ENCODE measurements around the gene THBD. TPM values are rescaled to one million over a fixed set of nuclear protein-coding genes. Genes with fewer than 3 reads are reported as not detected.

The THBD gene
- total RNA-seq, 1 experiment from 2014 or later = 0.28 TPM

- Mint-ChIP-seq H3K9me3 (no peaks in the 10 kb centered on the region), H3K4me1 (peaks cover 28 to 36% of the 10 kb centered on the region in 2 experiments), H3K4me3 (no peak overlapping the region), H3K27me3 (ENCODE audit: low read depth) (peaks cover 93% of the 10 kb centered on the region), H3K36me3 (ENCODE audit: insufficient read depth in 1 of 3, low read depth in 3 of 3) (peaks cover 0 to 2% (median 0%) of the 10 kb centered on the region in 3 experiments; a peak in 1 of 7 replicates), H3K27ac (no peak overlapping the region)
- no peak overlapping the region for H3T11ph ChIP-seq (ENCODE audit: low read length)
- WGBS (ENCODE audit: extremely low coverage, insufficient read length, low lambda C conversion rate) = no CpG with 5 or more reads among the region's 5 CpGs
- no peak overlapping the region for H3K14ac ChIP-seq (ENCODE audit: insufficient read depth, low read length)
- H3K23ac ChIP-seq (ENCODE audit: insufficient read length, low read depth, low read length) = no peak overlapping the region
- H4K20me1 ChIP-seq (ENCODE audit: control insufficient read depth, insufficient read depth, insufficient read length) = no peaks in the 10 kb centered on the region
- no peak overlapping the region for H3K4me2 ChIP-seq (ENCODE audit: insufficient read depth, insufficient read length, low read length)
- H4K5ac ChIP-seq (ENCODE audit: insufficient read length, low read depth, low read length) = no peak overlapping the region
- no peaks in the 10 kb centered on the region for H3K23me2 ChIP-seq (ENCODE audit: insufficient read length, low read depth, low read length, poor library complexity, severe bottlenecking)
- H2AFZ ChIP-seq (ENCODE audit: low read length) = no peak overlapping the region
- no peak overlapping the region for H3K27ac ChIP-seq (ENCODE audit: insufficient read length, low read depth, low read length)
- no peak for DNase-seq
- H3K27me3 ChIP-seq (ENCODE audit: insufficient read depth, low read length) = peaks cover 20% of the 10 kb centered on the region; the same call in 1 of the 2 replicates
- no peak overlapping the region for H2BK120ac ChIP-seq (ENCODE audit: low read depth, low read length, poor library complexity, severe bottlenecking)
- H2BK15ac ChIP-seq (ENCODE audit: low read depth, low read length) = no peak overlapping the region
- H3K4ac ChIP-seq (ENCODE audit: low read depth, low read length) = no peak overlapping the region
- no peak overlapping the region for H3K56ac ChIP-seq (ENCODE audit: insufficient read length, low read depth, low read length)
- no peaks in the 10 kb centered on the region for H3K79me1 ChIP-seq (ENCODE audit: insufficient read depth, low read depth, low read length, poor library complexity, severe bottlenecking)
- H2BK5ac ChIP-seq (ENCODE audit: insufficient read length, low read length) = no peak overlapping the region
- H2BK12ac ChIP-seq (ENCODE audit: insufficient read length, low read depth, low read length) = no peak overlapping the region
- no peaks in the 10 kb centered on the region for H3K9me3 ChIP-seq (ENCODE audit: control insufficient read depth, low read depth, low read length)
- H3K79me2 ChIP-seq (ENCODE audit: insufficient read depth, low read length) = no peaks in the 10 kb centered on the region
- H3K4me1 ChIP-seq (ENCODE audit: insufficient read depth, low read length) = peaks cover 9% of the 10 kb centered on the region; the same call in 1 of the 2 replicates
- no peak overlapping the region for H3K9ac ChIP-seq (ENCODE audit: extremely low read depth, insufficient read length, low read length)
- H4K91ac ChIP-seq (ENCODE audit: insufficient read length, low read depth, low read length) = no peak overlapping the region
- H2BK20ac ChIP-seq (ENCODE audit: low read depth, low read length, poor library complexity, severe bottlenecking) = no peak overlapping the region
- H4K8ac ChIP-seq (replicated peaks; ENCODE audit: insufficient read length, low read depth, low read length) = no peak overlapping the region
- no peak overlapping the region for H3K18ac ChIP-seq (ENCODE audit: insufficient read length, low read depth, low read length)
- TF ChIP-seq, protein P1, sequence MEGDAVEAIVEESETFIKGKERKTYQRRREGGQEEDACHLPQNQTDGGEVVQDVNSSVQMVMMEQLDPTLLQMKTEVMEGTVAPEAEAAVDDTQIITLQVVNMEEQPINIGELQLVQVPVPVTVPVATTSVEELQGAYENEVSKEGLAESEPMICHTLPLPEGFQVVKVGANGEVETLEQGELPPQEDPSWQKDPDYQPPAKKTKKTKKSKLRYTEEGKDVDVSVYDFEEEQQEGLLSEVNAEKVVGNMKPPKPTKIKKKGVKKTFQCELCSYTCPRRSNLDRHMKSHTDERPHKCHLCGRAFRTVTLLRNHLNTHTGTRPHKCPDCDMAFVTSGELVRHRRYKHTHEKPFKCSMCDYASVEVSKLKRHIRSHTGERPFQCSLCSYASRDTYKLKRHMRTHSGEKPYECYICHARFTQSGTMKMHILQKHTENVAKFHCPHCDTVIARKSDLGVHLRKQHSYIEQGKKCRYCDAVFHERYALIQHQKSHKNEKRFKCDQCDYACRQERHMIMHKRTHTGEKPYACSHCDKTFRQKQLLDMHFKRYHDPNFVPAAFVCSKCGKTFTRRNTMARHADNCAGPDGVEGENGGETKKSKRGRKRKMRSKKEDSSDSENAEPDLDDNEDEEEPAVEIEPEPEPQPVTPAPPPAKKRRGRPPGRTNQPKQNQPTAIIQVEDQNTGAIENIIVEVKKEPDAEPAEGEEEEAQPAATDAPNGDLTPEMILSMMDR (conservative IDR thresholded peaks at IDR 0.05) = no peak
- no peak overlapping the region for H2AK5ac ChIP-seq (ENCODE audit: insufficient read length, low read length)
These were observed 10.2 kb downstream of the THBD start for GRCh38 chr20:23039136-23039875.
